Kidney epithelial cell (primary cell): ENCODE measurements around the gene KCNIP4. TPM values are rescaled to one million over a fixed set of nuclear protein-coding genes. Genes with fewer than 3 reads are reported as not detected.

Source experiments
- DNase-seq: peaks from one replicate; pipeline ENCODE4 v3.0.0-alpha.2; 2010; ENCODE audit warnings: low read depth
- H3K27me3 ChIP-seq: 2 replicates; pipeline ENCODE4 v1.6.0; 2011; ENCODE audit warnings: low read length; ENCODE audit not compliant: control insufficient read depth, insufficient read depth
- H3K36me3 ChIP-seq: 2 replicates; pipeline ENCODE4 v1.5.1; 2011; ENCODE audit warnings: low read length; ENCODE audit not compliant: control insufficient read depth, insufficient read depth
- H3K4me3 ChIP-seq: 2 replicates; pipeline ENCODE4 v1.5.1; 2011; ENCODE audit warnings: low read depth, mild to moderate bottlenecking, control low read depth, low read length
- CTCF ChIP-seq: IDR thresholded peaks from 2 replicates; pipeline ENCODE4 v1.5.1; 2011; ENCODE audit warnings: mild to moderate bottlenecking, moderate library complexity, low read length, control low read depth, inconsistent platforms; ENCODE audit not compliant: insufficient read depth, poor library complexity, severe bottlenecking
- total RNA-seq: library from RNA; depleted of rRNA; stranded (reverse); fragments of >200 nt; gene quantifications from 2 replicates; pipeline ENCODE4 v1.2.3, GENCODE V29; 2015

KCNIP4 gene
- total RNA-seq, 1 donor from 2014 or later: 5.5 TPM

- Histone ChIP-seq H3K36me3 (no peaks in the 10 kb centered on the region), H3K27me3 (no peaks in the 10 kb centered on the region), H3K4me3 (no peak overlapping the region)
- DNase-seq: no peak
- no peak for TF ChIP-seq CTCF
Measured at GRCh38 chr4:21858971-21859370, 89.6 kb downstream of the KCNIP4 start.

- no peak for DNase-seq
- no peak overlapping the region for H3K4me3 ChIP-seq
- H3K27me3 ChIP-seq: no peaks in the 10 kb centered on the region
- no peaks in the 10 kb centered on the region for H3K36me3 ChIP-seq
- TF ChIP-seq CTCF: no peak
Measured at GRCh38 chr4:21856754-21857153, 91.8 kb downstream of the KCNIP4 start.

GRCh38 chr4:21856301-21856700 lies 92.3 kb downstream of the KCNIP4 start:
- H3K36me3 ChIP-seq: no peaks in the 10 kb centered on the region
- no peak for DNase-seq
- H3K4me3 ChIP-seq: no peak overlapping the region
- no peak for TF ChIP-seq CTCF
- H3K27me3 ChIP-seq: no peaks in the 10 kb centered on the region

DNA sequence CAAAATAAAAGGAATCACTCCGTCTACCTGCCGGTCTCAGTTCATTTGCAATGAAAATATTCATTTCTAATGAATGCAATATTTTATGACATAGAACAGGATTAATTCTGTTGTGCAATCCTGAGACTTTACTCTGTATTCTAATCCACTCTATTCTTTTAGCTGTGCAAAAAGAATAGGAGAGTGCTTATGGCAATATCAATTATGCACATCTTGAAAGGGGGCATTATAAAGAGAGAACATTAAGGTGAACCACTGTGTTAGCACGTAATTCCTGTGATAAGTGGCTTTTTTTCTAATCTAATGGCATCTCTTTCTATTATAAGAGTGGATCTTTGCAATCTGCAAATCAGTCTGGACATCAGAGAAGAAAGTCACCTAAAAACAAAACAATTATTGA lies 99.5 kb downstream of the KCNIP4 start:
- DNase-seq: no peak
- H3K27me3 ChIP-seq: no peaks in the 10 kb centered on the region
- no peak for TF ChIP-seq CTCF
- no peaks in the 10 kb centered on the region for H3K36me3 ChIP-seq
- no peak overlapping the region for H3K4me3 ChIP-seq

DNA sequence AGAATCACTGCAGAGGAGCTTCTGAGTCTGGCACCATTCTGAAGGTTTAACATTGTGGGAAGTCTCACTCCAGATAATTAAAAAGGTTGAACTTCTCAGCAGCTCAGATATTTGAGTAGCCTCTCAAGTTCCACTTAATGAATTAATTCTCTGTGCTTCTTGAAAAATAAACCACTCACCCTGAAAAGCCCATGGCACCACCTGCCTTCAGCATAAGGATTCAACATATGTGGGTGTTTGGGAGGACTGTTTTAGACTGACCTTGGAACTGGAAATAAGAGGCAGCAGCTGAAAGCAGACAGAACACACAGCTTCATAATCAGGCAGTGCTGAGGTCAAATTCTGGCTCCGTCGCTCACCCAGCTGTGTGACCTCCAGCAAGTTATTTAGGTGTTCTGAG lies 100.6 kb downstream of the KCNIP4 start:
- no peak for DNase-seq
- H3K4me3 ChIP-seq: no peak overlapping the region
- H3K27me3 ChIP-seq: no peaks in the 10 kb centered on the region
- TF ChIP-seq CTCF: no peak
- no peaks in the 10 kb centered on the region for H3K36me3 ChIP-seq

DNA sequence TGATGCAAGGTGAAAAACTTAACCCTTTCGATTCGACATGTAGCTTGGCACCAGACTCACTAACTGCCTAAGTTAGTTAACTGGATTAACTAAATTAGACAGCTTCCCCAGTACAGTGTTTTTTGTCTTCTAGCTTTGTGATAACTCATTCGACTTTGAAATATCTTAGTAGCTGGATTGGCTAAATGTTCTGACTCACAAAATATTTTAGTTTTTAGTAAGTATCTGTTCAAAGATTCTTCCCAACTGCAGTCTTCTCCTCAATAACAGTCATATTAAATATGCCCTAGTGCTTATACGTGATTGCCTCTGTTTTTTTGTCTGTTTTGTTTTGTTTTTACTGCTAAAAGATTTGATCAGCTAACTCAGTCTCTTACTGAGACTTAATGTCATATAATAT lies 102.9 kb downstream of the KCNIP4 start:
- H3K36me3 ChIP-seq: no peaks in the 10 kb centered on the region
- TF ChIP-seq CTCF: no peak
- no peak overlapping the region for H3K4me3 ChIP-seq
- DNase-seq: no peak
- no peaks in the 10 kb centered on the region for H3K27me3 ChIP-seq
